ENCODE data around the gene SNAP29.

The SNAP29 gene

GRCh38 chr22:20858615-20859416 lies at the start of gene SNAP29, which contains the start of gene PI4KA:
Gene SNAP29 (plus strand): TSS chr22:20859007. CDS start chr22:20859111, 104 bp downstream.
Gene PI4KA (minus strand): TSS chr22:20858811. CDS start chr22:20858725, 86 bp downstream.
- Histone ChIP-seq H3K4me1 (ENCODE audit: control insufficient read depth, insufficient read depth, low read length) (0 out of 2 replicates have a peak, but pooled peaks cover 2% of the 10 kb centered on the region), H3K27ac (ENCODE audit: extremely low read depth, low read depth, low read length) (peak within 1 kb of the TSS; percentile 62), H3K4me3 (ENCODE audit: low read depth, low read length) (peak within 1 kb of the TSS; percentile 82), H3K9me3 (ENCODE audit: control insufficient read depth, insufficient read depth, low read depth, low read length) (no peaks in the 10 kb centered on the region), H3K36me3 (ENCODE audit: control insufficient read depth in 2 of 2, insufficient read depth in 1 of 2, low read length in 2 of 2) (peaks cover 0 to 24% of the 10 kb centered on the region in 2 experiments; a peak in 1 of 3 replicates)
- POLR2A ChIA-PET = interaction anchor here (0.5 to 1.5 kb wide), 6 partner anchors 9 to 238 kb away, joined by 3 to 5 read pairs (median 4); no protein-coding TSS in a partner anchor
- CTCF ChIA-PET = interaction anchor here (0.7 to 1.4 kb wide), 3 partner anchors 27 to 81 kb away, joined by 4 read pairs; no protein-coding TSS in a partner anchor
- TF ChIP-seq ZNF37A (tag by site-specific recombination; IDR thresholded peaks at IDR 0.05) (no peak; the same call in 1 of the 2 replicates), ZNF132 (tag by site-specific recombination; IDR thresholded peaks at IDR 0.05; ENCODE audit: borderline replicate concordance) (no peak), PRDM2 (tag by site-specific recombination; IDR thresholded peaks at IDR 0.05; ENCODE audit: borderline replicate concordance) (0 out of 2 replicates have a peak, but pooled peaks have one; percentile 53), ZNF585B (tag by site-specific recombination; IDR thresholded peaks at IDR 0.05) (no peak), ZFP3 (tag by site-specific recombination; IDR thresholded peaks at IDR 0.05; ENCODE audit: low read depth) (no peak), ZNF707 (tag by site-specific recombination; IDR thresholded peaks at IDR 0.05) (no peak), KLF9 (tag by site-specific recombination; IDR thresholded peaks at IDR 0.05; ENCODE audit: low read depth) (peak; percentile 84), ZNF184 (tag by site-specific recombination; IDR thresholded peaks at IDR 0.05) (no peak; the same call in 1 of the 2 replicates), ZXDB (tag by site-specific recombination; IDR thresholded peaks at IDR 0.05) (0 out of 2 replicates have a peak, but pooled peaks have one; percentile 23), ZFP69B (tag by site-specific recombination; IDR thresholded peaks at IDR 0.05) (peak; percentile 91), GLIS1 (tag by site-specific recombination; IDR thresholded peaks at IDR 0.05) (peak; percentile 83), ZNF664 (tag by site-specific recombination; IDR thresholded peaks at IDR 0.05) (no peak), SP7 (tag by site-specific recombination; IDR thresholded peaks at IDR 0.05) (peak; percentile 39; the same call in 1 of the 2 replicates), GLIS2 (tag by site-specific recombination; IDR thresholded peaks at IDR 0.05) (peak; percentile 60; the same call in 1 of the 2 replicates), BCL11A (tag by site-specific recombination; IDR thresholded peaks at IDR 0.05; ENCODE audit: low read depth) (no peak), KLF7 (tag by site-specific recombination; IDR thresholded peaks at IDR 0.05; ENCODE audit: borderline replicate concordance) (peak; percentile 93; the same call in 1 of the 2 replicates), ZNF169 (tag by site-specific recombination; IDR thresholded peaks at IDR 0.05) (no peak), ZNF76 (tag by site-specific recombination; IDR thresholded peaks at IDR 0.05; ENCODE audit: borderline replicate concordance, low read depth) (peak; percentile 41; the same call in 1 of the 2 replicates), ZBTB44 (tag by site-specific recombination; IDR thresholded peaks at IDR 0.05) (peak; percentile 76), ZNF692 (tag by site-specific recombination; IDR thresholded peaks at IDR 0.05) (peak; percentile 97)
- TF ChIP-seq, protein P1, sequence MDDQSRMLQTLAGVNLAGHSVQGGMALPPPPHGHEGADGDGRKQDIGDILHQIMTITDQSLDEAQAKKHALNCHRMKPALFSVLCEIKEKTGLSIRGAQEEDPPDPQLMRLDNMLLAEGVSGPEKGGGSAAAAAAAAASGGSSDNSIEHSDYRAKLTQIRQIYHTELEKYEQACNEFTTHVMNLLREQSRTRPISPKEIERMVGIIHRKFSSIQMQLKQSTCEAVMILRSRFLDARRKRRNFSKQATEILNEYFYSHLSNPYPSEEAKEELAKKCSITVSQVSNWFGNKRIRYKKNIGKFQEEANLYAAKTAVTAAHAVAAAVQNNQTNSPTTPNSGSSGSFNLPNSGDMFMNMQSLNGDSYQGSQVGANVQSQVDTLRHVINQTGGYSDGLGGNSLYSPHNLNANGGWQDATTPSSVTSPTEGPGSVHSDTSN (CRISPR knock-in tag; IDR thresholded peaks at IDR 0.05) = peak; percentile 94
- TF ChIP-seq, protein P2, sequence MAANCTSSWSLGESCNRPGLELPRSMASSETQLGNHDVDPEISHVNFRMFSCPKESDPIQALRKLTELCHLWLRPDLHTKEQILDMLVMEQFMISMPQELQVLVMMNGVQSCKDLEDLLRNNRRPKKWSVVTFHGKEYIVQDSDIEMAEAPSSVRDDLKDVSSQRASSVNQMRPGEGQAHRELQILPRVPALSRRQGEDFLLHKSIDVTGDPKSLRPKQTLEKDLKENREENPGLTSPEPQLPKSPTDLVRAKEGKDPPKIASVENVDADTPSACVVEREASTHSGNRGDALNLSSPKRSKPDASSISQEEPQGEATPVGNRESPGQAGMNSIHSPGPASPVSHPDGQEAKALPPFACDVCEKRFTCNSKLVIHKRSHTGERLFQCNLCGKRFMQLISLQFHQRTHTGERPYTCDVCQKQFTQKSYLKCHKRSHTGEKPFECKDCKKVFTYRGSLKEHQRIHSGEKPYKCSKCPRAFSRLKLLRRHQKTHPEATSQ (tag by site-specific recombination; IDR thresholded peaks at IDR 0.05) = peak; percentile 97
- TF ChIP-seq, protein P3, sequence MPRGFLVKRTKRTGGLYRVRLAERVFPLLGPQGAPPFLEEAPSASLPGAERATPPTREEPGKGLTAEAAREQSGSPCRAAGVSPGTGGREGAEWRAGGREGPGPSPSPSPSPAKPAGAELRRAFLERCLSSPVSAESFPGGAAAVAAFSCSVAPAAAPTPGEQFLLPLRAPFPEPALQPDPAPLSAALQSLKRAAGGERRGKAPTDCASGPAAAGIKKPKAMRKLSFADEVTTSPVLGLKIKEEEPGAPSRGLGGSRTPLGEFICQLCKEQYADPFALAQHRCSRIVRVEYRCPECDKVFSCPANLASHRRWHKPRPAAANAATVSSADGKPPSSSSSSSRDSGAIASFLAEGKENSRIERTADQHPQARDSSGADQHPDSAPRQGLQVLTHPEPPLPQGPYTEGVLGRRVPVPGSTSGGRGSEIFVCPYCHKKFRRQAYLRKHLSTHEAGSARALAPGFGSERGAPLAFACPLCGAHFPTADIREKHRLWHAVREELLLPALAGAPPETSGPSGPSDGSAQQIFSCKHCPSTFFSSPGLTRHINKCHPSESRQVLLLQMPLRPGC (tag by site-specific recombination; IDR thresholded peaks at IDR 0.05) = 0 out of 2 replicates have a peak, but pooled peaks have one; percentile 10
